ELF-1 (cell line): ENCODE data around the gene RAB22A.
A peak's percentile ranks its signal among the peaks of the same experiment; 100 is the strongest.

Experiments used
- DNase-seq: peaks from one replicate; pipeline ENCODE4 v3.0.0-alpha.2; 2016; ENCODE audit warnings: low read depth, low spot score

The RAB22A gene

DNA sequence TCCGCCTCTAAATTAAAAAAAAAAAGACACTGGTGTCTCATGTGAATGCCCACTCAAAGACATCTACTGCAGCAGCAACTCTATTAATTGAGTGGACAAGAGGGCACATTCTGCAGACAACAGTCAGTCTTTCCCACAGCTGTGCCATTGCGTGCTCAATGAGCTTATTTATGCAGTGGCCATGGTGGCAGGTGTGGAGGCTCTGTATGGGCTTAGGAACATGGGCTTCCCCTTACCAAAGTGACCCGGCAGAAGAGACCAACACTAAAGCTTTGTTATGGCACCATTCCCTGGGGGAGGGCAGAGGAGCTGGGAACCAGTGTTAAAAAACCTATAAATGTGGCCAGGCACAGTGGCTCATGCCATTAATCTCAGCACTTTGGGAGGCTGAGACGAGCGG is 75.3 kb downstream of the RAB22A start:
- no peak for DNase-seq

DNA sequence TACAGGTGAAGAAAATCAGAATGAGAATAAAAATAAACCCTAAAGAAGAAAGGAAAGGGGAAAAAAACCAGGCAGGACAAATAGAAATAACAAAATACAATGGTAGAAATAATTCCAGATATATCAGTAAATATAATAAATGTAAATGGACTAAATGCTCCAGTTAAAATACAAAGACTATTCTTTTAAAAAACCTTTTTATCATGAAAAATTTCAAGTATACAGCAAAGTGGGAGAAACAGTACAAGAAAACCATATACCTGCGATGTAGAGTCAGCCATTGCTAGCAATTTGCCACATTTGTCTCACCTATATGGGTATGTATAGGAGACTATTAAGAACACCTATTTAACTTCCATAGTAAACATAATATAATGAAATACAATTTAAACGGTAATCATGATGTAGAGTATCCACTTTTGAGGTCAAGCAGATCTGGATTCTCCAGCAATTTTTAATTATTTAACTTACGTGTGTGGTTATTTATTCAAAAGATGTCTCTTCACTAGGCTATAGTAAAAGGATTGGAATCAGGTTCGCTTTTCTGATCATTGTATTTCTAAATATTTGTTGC is 78.6 kb downstream of the RAB22A start:
- DNase-seq, result no peak

DNA sequence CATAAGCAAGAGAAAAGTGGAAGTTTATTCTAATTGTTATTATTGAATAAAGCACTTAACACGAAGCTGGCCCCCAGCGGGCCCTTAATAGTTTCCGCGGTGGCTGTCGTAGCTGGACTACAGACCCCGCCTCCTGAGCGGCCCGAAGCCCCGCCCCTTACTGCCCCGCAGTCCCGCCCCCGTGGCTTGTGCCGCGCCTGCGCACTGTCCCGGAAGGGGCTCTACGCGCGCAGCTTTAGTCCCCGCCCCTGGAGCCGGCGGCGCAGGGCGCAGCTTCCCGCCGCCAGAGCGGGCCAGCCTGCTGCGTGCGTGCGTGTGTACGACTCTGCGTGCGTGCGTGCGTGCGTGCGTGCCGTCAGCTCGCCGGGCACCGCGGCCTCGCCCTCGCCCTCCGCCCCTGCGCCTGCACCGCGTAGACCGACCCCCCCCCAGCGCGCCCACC is 79.4 kb downstream of the RAB22A start, which contains the start of gene VAPB:
Gene VAPB (plus strand): TSS at position 348 of the 442 bp plus-strand sequence. CDS start 231 bp downstream, outside the sequence.
- DNase-seq, result peak; percentile 92

- DNase-seq, result peak; percentile 34
Measured at GRCh38 chr20:58389324-58389967, 79.9 kb downstream of the RAB22A start.

DNA sequence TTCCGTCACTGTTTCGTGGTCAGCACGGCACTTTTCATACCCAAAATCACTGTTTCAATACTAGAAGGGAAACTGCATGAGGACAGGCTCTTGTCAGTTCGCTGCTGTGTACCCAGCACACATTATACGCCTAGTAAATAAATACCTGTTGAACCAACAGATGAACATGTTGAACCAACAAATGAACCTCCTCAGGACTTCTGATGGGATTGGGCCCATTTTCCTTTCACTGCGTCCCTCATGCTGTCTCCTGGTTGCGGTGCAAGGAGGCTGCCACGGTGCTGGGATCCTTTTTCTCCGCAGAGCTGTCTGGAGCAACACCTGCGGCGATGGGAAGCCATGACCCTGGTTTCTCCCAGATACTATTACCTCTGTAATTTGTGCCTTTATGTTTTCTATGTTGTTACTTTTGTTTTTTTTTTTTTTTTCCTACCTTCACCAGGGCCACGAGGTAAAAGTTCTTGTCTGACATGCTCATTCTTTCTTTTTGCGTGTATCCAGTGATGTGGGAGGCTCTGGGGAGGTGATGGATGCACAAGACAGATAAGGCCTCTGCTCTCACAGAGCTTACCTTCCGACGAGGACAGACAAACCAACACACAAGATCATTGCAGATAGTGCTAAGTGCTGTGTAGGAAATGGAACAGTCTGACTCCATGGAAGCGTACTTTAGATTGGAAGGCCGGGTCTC is 80.6 kb downstream of the RAB22A start:
- DNase-seq, result no peak

DNA sequence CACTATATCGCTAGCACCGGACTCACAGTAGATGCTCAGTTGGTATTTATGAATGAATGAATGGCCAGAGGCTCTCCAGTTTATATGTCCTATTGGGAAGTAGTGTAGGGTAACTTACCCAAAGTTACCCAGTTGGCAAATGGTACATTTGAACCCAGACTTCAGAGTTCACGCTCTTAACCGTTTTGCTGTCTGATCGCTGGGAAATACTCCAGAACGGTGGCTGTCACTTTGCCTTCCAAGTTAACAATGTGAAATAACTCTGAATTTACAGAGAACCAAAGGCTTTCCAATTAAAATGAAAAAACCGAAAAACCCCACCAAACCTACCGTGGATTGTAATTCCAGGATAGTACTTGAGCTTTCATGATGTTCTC is 81.1 kb downstream of the RAB22A start:
- DNase-seq, result no peak

- DNase-seq, result no peak
Measured at GRCh38 chr20:58392286-58392685, 82.8 kb downstream of the RAB22A start.

DNA sequence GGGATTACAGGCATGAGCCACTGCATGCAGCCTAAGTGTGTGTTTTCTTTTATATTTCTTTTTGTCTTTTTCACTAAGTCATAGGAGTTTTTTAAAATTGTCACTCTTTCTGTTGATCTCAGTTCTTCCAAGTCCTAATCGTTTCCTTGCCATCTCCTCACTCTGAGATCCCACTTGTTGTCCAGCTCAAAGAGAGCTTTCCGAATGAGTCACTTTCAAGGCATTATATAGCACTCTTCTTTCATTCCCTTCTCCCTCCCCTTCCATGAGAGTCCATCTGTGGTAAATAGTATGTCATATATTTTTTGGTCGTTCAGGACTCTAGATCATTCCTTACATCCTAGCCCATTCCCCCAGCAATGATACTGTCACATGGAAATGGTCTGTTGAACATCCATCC is 83.8 kb downstream of the RAB22A start:
- no peak for DNase-seq

GRCh38 chr20:58394801-58395200 is 85.3 kb downstream of the RAB22A start:
- DNase-seq, result no peak

DNA sequence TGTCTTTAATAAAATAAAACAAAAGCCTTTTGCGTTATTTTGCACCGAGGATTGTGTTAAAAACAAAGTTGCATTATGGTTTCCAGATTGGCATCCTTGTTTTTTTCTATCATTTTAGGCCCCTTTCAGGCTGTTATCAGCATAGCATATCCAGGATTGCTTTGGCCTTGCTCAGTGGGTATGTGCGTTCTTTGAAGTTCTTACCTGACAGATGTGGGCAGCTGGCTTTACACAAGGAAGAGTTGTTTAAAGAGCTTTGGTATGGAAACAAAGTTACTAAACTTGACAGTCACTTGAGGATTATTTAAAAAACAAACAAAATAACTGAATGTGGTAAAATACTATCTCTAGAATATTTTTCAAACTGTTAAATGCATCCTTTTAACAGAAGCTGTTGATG is 86.1 kb downstream of the RAB22A start:
- no peak for DNase-seq

GRCh38 chr20:58397429-58397828 is 87.9 kb downstream of the RAB22A start:
- DNase-seq, result no peak

DNA sequence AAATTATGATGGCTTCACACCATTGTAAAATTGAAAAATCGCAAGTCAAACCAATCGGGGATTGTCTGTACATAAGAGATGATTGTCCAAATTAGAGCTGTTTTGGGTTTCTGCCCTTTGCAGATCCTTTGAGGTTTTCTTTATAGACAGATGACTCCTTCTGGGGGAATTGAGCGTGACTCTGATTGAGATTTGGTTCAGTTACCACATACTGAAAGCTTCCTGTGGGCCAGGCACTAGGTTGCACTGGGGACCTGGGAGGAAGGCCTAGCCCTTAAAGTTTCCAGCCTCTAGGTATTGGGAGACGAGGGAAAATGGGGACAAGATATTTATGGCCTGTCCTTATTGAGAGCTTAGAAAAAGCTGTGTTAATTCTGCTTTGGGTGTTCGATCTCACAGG is 88.7 kb downstream of the RAB22A start:
- no peak for DNase-seq

- peak; percentile 29 for DNase-seq
Measured at GRCh38 chr20:58399926-58400325, 90.4 kb downstream of the RAB22A start.

DNA sequence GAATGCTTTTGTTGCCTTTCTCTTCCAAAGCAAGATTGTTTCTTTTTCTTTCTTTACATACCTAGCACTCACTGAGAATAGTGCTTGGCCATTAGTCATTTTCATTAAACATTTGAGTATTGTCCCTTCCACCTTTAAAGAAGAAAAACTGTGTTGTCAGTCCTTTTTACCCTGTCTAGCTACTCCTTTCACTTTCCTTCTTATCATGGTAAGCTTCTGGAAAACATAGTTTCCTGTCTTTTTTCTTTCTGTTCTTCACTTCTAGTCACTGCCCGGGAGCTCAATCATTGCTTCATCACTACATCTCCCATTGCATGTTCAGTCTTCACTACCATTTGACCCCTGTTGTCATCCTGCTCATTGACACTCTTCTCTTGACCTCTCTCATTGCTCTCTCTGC is 91.6 kb downstream of the RAB22A start:
- no peak for DNase-seq

GRCh38 chr20:58402305-58402704 is 92.8 kb downstream of the RAB22A start:
- DNase-seq, result no peak

- DNase-seq, result no peak
Measured at GRCh38 chr20:58402827-58403226, 93.3 kb downstream of the RAB22A start.

GRCh38 chr20:58403272-58403671 is 93.8 kb downstream of the RAB22A start:
- no peak for DNase-seq

DNA sequence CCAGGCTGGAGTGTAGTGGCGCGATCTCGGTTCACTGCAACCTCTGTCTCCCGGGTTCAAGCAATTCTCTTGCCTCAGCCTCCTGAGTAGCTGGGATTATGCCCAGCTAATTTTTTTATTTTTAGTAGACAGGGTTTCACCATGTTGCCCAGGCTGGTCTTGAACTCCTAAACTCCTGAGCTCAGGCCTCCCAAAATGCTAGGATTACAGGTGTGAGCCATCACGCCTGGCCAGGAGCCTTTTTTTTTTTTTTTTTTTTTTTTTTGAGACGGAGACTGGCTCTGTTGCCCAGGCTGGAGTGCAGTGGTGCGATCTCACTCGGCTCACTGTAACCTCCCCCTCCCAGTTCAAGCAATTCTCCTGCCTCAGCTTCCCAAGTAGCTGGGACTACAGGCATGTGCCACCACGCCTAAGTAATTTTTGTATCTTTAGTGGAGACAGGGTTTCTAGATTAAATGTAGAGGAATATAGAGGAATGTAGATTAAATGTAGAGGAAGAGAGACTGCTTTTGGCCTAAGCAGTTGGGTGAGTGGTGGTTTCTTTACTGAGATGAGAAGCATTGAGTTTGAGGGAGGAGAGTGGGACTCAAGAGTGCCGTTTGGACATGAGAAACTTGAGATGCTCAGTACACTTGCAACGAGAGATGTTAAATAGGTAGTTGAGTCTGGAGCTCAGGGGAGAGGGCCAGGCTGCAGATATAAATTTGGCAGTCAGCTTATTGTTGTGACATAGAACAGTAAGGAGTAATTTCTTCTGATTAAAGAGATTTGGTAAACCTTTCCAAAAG is 96.2 kb downstream of the RAB22A start:
- no peak for DNase-seq

- DNase-seq, result no peak
Measured at GRCh38 chr20:58406422-58407001, 97.0 kb downstream of the RAB22A start.

- DNase-seq, result no peak
Measured at GRCh38 chr20:58407201-58407873, 97.8 kb downstream of the RAB22A start.

- no peak for DNase-seq
Measured at GRCh38 chr20:58407966-58408557, 98.5 kb downstream of the RAB22A start.
